ENCODE data around the gene NDUFC2.
A peak's percentile ranks its signal among the peaks of the same experiment; 100 is the strongest.
"Not testable (repeated sequence)": the region's sequence is repeated elsewhere in the genome, so short reads cannot be mapped to it uniquely, and the experiment has no call there.

The NDUFC2 gene

GRCh38 chr11:78079232-78080083 is at the start of gene NDUFC2:
TSS of gene NDUFC2 (minus strand) at chr11:78079862. CDS start at chr11:78079744, 118 bp downstream.
- FAIRE-seq, result no peak
- DNase-seq (ENCODE audit: low spot score), result peak; percentile 45

DNA sequence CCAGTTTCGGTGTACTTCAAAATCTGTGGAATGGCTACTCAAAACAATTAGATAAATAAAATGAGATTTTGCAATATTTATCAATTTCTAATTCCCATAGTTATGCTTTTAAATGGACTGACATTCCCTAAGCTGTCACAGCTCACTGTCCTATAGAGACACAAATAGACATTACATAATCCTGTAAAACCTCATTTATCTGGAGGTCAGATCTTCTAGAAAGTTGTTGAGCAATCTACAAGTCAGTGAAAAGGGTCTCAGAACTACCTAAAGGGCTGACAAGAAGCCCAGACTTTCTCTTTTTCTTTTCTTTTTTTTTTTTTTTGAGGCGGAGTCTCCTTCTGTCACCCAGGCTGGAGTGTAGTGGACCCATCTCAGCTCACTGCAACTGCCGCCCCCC is 47.7 kb upstream of the NDUFC2 start:
- DNase-seq (ENCODE audit: low spot score) (no peak), FAIRE-seq (no peak)

GRCh38 chr11:78112582-78113275 is 33.1 kb upstream of the NDUFC2 start:
- no peak for FAIRE-seq

GRCh38 chr11:78111298-78111697 is 31.6 kb upstream of the NDUFC2 start:
- FAIRE-seq (no peak), DNase-seq (ENCODE audit: low spot score) (no peak)

More at GRCh38 chr11:78112582-78113275, 33.1 kb upstream of the NDUFC2 start:
- no peak for DNase-seq (ENCODE audit: low spot score)

GRCh38 chr11:78110830-78111229 is 31.2 kb upstream of the NDUFC2 start:
- FAIRE-seq (no peak), DNase-seq (ENCODE audit: low spot score) (no peak)

GRCh38 chr11:78110351-78110750 is 30.7 kb upstream of the NDUFC2 start:
- FAIRE-seq (no peak), DNase-seq (ENCODE audit: low spot score) (no peak)

- FAIRE-seq (no peak), DNase-seq (ENCODE audit: low spot score) (no peak)
Measured at GRCh38 chr11:78109081-78110015, 29.7 kb upstream of the NDUFC2 start.

- FAIRE-seq (no peak), DNase-seq (ENCODE audit: low spot score) (no peak)
Measured at GRCh38 chr11:78100676-78101472, 21.2 kb upstream of the NDUFC2 start.

DNA sequence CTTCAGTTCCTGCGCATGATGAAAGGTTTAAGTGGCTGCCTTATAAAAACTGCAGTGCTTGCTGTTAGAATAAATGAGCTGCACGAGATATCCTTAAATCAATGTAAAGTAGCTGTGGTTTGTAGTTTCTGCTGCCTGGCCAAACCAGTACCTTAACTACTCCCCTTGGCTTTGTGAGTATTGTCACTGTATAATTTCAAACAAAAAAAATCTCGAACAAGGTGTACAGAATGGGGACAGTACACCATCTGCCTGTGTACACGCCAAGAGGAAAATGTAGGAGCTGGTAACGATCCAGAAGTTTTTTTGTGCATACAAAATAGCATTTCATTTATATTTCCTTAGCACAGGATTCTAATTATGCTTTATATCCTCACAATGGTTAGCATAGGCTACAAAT is 20.6 kb upstream of the NDUFC2 start:
- FAIRE-seq (no peak), DNase-seq (ENCODE audit: low spot score) (no peak)

- FAIRE-seq (no peak), DNase-seq (ENCODE audit: low spot score) (no peak)
Measured at GRCh38 chr11:78099666-78100065, 20.0 kb upstream of the NDUFC2 start.

DNA sequence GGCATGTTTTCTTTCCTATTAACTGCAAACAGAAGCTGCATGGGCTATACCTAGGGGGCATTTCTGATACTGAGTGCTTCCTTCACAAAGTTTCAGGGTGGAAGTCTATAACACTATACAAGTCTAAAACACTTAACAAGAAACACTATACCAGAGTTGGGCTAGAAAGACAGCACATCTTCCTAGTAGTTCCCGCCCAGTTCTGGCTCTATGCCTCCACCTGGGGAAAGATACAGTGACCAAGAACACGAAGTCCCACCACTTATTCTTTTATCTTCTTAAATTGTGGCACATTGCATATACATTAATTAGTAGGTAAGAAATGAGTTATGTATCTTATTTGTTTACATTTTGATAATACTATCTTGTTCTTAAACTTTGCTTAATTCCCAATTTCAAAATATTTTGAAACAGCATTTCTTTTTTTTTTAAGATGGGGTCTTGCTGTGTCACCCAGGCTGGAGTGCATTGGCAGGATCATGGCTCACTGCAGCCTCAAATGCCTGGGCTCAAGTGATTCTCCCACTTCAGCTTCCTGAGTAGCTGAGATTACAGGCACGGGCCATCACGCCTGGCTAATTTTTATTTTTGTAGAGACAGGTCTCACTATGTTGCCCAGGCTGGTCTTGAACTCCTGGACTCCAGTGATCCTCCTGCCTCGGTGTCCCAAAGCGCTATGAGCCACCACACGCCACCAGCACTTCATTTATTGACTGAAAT is 18.2 kb upstream of the NDUFC2 start:
- FAIRE-seq (no peak), DNase-seq (ENCODE audit: low spot score) (no peak)

DNA sequence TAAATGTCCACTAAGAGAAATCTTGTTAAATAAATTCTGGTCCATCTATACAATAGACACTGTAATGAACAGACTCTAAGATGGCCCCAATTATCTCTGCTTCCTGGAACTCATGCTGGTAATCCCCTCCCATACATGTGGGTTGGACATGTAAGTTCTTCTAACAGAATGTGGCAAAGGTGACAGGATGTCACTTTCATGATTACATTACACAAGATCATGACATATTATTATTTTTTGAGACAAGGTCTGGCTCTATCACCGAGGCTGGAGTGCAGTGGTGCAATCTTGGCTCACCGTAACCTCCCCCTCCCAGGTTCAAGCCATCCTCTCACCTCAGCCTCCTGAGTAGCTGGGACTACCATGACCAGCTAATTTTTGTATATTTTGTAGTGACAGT is 14.6 kb upstream of the NDUFC2 start:
- FAIRE-seq (no peak), DNase-seq (ENCODE audit: low spot score) (no peak)

GRCh38 chr11:78086521-78087074 is 6.9 kb upstream of the NDUFC2 start:
- FAIRE-seq; DNase-seq (ENCODE audit: low spot score): not testable (repeated sequence)

DNA sequence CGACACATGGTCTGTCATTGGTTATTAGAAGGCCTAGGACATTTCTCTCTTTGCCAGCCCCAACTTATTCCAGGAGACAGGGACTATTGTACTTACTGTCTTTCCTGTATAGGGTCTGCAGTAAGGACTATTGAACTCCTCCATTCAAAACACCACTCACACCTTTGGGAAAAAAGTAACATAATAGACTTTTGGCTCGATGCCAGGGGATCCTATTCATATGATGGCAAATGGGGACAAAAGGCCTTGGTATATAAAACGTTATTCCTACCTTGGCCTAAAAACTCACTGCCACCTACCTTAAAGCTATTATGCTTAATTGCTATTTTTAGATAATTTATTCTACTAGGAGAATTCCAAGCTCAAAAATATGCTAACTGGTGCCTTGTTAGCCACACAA is 6.3 kb upstream of the NDUFC2 start:
- FAIRE-seq, result no peak

DNA sequence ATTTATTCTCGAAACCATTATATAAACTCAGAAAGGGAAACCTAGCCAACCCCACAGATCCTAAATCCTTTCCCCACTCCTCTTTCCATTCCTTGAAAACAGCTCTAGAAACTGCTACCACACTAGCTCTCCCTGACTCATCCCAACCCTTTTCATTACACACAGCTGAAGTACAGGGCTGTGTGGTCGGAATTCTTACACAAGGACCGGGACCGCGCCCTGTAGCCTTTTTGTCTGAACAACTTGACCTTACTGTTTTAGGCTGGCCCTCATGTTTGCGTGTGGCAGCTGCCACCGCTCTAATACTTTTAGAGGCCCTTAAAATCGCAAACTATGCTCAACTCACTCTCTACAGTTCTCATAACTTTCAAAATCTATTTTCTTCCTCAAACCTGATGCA is 4.8 kb upstream of the NDUFC2 start:
- FAIRE-seq; DNase-seq (ENCODE audit: low spot score): not testable (repeated sequence)

More for the DNA sequence above, 6.3 kb upstream of the NDUFC2 start:
- DNase-seq (ENCODE audit: low spot score), result no peak

DNA sequence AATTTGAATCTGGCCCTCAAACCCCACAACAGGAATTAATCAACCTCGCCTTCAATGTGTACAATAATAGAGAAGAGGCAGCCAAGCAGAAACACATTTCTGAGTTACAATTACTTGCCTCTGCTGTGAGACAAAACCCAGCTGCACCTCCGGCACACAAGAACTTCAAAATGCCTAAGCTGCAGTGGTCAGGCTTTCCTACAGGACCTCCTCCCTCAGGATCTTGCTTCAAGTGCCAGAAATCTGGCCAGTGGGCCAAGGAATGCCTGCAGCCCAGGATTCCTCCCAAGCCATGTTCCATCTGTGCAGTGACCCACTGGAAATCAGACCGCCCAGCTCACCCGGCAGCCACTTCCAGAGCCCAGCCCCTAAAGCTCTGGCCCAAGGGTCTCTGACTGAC is 3.4 kb upstream of the NDUFC2 start:
- no peak for DNase-seq (ENCODE audit: low spot score)
- FAIRE-seq, result no peak

- no peak for FAIRE-seq
Measured at GRCh38 chr11:78082146-78082545, 2.5 kb upstream of the NDUFC2 start.

DNA sequence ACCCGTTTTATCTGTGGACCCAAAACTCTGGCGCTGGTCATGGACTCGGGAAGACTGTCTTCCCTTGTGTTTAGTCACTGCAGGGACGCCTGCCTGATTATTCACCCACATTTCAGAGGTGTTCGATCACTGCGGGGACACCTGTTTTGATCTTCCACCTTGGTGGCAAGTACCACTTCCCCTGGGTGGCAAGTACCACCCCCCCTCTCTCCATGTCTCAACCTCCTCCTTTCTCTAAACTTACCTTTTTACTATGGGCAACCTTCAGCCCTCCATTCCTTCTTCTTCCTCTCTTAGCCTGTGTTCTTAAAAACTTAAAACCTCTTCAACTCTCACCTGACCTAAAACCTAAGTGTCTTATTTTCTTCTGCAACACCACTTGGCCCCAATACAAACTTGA is 1.9 kb upstream of the NDUFC2 start:
- DNase-seq (ENCODE audit: low spot score), result no peak
- FAIRE-seq, result no peak

More at GRCh38 chr11:78082146-78082545, 2.5 kb upstream of the NDUFC2 start:
- no peak for DNase-seq (ENCODE audit: low spot score)

DNA sequence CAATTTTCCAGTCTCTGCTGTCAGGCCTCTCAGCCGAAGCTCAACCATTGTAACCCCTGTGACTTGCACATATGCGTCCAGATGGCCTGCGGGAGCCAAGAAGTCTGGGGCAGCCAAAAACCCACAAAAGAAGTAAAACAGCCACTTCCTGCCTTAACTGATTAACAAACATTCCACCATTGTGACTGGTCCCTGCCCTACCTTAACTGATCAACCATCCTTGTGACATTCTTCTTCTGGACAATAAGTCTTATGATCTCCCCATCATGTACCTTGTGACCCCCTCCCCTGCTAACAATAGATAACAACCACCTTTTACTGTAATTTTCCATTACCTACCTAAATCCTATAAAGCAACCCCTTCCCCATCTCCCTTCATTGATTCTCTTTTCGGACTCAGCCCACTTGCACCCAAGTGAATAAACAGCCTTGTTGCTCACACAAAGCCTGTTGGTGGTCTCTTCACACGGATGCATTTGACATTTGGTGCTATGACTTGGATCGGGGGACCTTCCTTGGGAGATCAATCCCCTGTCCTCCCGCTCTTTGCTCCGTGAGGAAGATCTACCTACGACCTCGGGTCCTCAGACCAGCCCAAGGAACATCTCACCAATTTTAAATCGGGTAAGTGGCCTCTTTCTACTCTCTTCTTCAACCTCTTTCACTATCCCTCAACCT is 1.3 kb upstream of the NDUFC2 start:
- FAIRE-seq (no peak), DNase-seq (ENCODE audit: low spot score) (peak; percentile 23)

All from RCC 7860 (cell line).